ENCODE measurements around the gene MATN3.

DNA sequence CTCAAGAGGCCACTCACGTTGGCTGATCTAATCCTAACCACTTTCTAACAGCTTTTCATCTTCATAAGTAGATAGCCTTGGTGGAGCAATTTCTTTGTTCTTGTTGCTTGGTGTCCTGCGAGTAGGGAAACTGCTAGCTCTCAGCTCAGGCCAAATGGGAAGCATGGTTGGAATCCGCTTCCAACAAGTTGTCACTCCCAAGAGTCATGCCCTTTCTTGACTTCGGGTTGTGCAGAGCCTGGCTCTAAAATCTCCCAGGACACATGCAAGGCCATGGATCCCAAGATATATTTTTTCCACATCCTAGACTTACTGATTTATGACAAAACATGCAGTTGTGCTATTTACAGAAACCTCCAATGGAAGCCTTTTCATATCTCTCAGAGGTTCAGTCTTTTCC lies 7.3 kb upstream of the MATN3 start:
- TF ChIP-seq CTCF (IDR thresholded peaks at IDR 0.05; ENCODE audit: poor library complexity), result no peak
- TF ChIP-seq EZH2 (IDR thresholded peaks at IDR 0.05; ENCODE audit: borderline replicate concordance), result no peak
- TF ChIP-seq EZH2phosphoT487 (IDR thresholded peaks at IDR 0.05; ENCODE audit: low read depth, severe bottlenecking, unreplicated experiment), result no peak

All from hepatocyte (in vitro differentiated cells).